ENCODE data around the gene IL12RB2. TPM values are rescaled to one million over a fixed set of nuclear protein-coding genes. Genes with fewer than 3 reads are reported as not detected.

IL12RB2 gene
- total and polyA plus RNA-seq, 2 of the 13 experiments (the other 11 are each of a cell fraction or from before 2014, with no cell fraction given) = not detected

- Histone ChIP-seq H3K4me1 (ENCODE audit: insufficient read depth, low read length) (no peaks in the 10 kb centered on the region), H3K36me3 (replicated peaks in 1 of 2; ENCODE audit: control insufficient read depth in 1 of 2, insufficient read depth in 2 of 2, low read length in 2 of 2) (no peaks in the 10 kb centered on the region), H3K27me3 (ENCODE audit: control insufficient read depth in 1 of 2, insufficient read depth in 2 of 2, low read length in 2 of 2) (no peaks in the 10 kb centered on the region), H3K27ac (ENCODE audit: extremely low read length, insufficient read depth, low read length) (no peak overlapping the region), H3K4me3 (replicated peaks in 1 of 3; ENCODE audit: insufficient read depth in 1 of 3, low read depth in 2 of 3, low read length in 3 of 3) (no peak overlapping the region), H3K9ac (ENCODE audit: insufficient read depth, low read depth, low read length) (no peak overlapping the region), H3K9me3 (ENCODE audit: low read length) (no peaks in the 10 kb centered on the region), H2AFZ (ENCODE audit: low read length) (no peak overlapping the region), H4K20me1 (ENCODE audit: insufficient read depth, low read length) (no peaks in the 10 kb centered on the region), H3K79me2 (ENCODE audit: insufficient read depth, low read length) (no peaks in the 10 kb centered on the region), H3K4me2 (ENCODE audit: low read depth, low read length) (no peak overlapping the region)
- ChIA-PET POLR2A (no interaction called here), CTCF (ENCODE audit: low intra/inter-chr PET ratio, low total read pairs) (no interaction called here)
- no peak for FAIRE-seq
- 41% methylated on average over 5 of the region's 5 CpGs for WGBS (ENCODE audit: low lambda C conversion rate)
- in situ Hi-C loops (cut with HindIII; ENCODE audit: extremely low pct_ligation_motif_present, low pct_unique_long_range_greater_than_20kb) (no loop called here), intact Hi-C loops (cut with micrococcal nuclease; ENCODE audit: unreplicated experiment) (no loop called here)
- no TSS peak for BruUV-seq (replicated peaks)
- ATAC-seq = no peak
- no peak for DNase-seq (ENCODE audit: low spot score)
- TF ChIP-seq MBD4 (IDR thresholded peaks at IDR 0.05; ENCODE audit: borderline replicate concordance, low read length) = no peak
- no peak for TF ChIP-seq HNF1A (IDR thresholded peaks at IDR 0.05; ENCODE audit: low read depth)
- no peak for TF ChIP-seq HNF1A (CRISPR knock-in tag; IDR thresholded peaks at IDR 0.05; ENCODE audit: borderline replicate concordance)
- TF ChIP-seq BORCS8-MEF2B (CRISPR knock-in tag; IDR thresholded peaks at IDR 0.05) = no peak
- TF ChIP-seq ZNF629 (CRISPR knock-in tag; conservative IDR thresholded peaks at IDR 0.05) = no peak
- TF ChIP-seq DMAP1 (CRISPR knock-in tag; IDR thresholded peaks at IDR 0.05) = no peak
- no peak for TF ChIP-seq GATA4 (IDR thresholded peaks at IDR 0.05; ENCODE audit: borderline replicate concordance, low read depth)
- TF ChIP-seq ZNF687 (CRISPR knock-in tag; IDR thresholded peaks at IDR 0.05) = no peak
Measured at GRCh38 chr1:67336157-67336556, 28.5 kb downstream of the IL12RB2 start.
